ENCODE data around the gene EGFR.

EGFR gene

GRCh38 chr7:55192723-55193122, 173.9 kb downstream of the EGFR start:
- no peak for DNase-seq

- no peak for DNase-seq
These were observed 174.4 kb downstream of the EGFR start for GRCh38 chr7:55193245-55193644.

- no peak for DNase-seq
These were observed 175.7 kb downstream of the EGFR start for GRCh38 chr7:55194522-55194921.

- no peak for DNase-seq
These were observed 180.0 kb downstream of the EGFR start for GRCh38 chr7:55198634-55199392.

- no peak for DNase-seq
These were observed 180.6 kb downstream of the EGFR start for GRCh38 chr7:55199418-55199817.

GRCh38 chr7:55200441-55200840, 181.6 kb downstream of the EGFR start:
- DNase-seq, result no peak

- DNase-seq, result no peak
These were observed 183.5 kb downstream of the EGFR start for GRCh38 chr7:55202150-55202913.

- DNase-seq, result no peak
These were observed 184.5 kb downstream of the EGFR start for GRCh38 chr7:55203300-55203699.

GRCh38 chr7:55205124-55205955, 186.5 kb downstream of the EGFR start:
- no peak for DNase-seq

- no peak for DNase-seq
These were observed 187.6 kb downstream of the EGFR start for GRCh38 chr7:55206235-55207029.

GRCh38 chr7:55207436-55208125, 188.8 kb downstream of the EGFR start:
- no peak for DNase-seq

GRCh38 chr7:55209366-55209765, 190.5 kb downstream of the EGFR start:
- DNase-seq, result no peak

GRCh38 chr7:55210176-55210575, 191.4 kb downstream of the EGFR start:
- DNase-seq, result no peak

- DNase-seq, result no peak
These were observed 191.9 kb downstream of the EGFR start for GRCh38 chr7:55210716-55211115.

- no peak for DNase-seq
These were observed 192.9 kb downstream of the EGFR start for GRCh38 chr7:55211726-55212125.

- no peak for DNase-seq
These were observed 193.4 kb downstream of the EGFR start for GRCh38 chr7:55212176-55212575.

- peak in 1 of 2 donors; percentile 6 for DNase-seq
These were observed 194.0 kb downstream of the EGFR start for GRCh38 chr7:55212838-55213237.

GRCh38 chr7:55214707-55215106, 195.9 kb downstream of the EGFR start:
- no peak for DNase-seq

- no peak for DNase-seq
These were observed 204.2 kb downstream of the EGFR start for GRCh38 chr7:55223023-55223422.

- DNase-seq, result no peak
These were observed 205.3 kb downstream of the EGFR start for GRCh38 chr7:55224111-55224510.

GRCh38 chr7:55224810-55225209, 206.0 kb downstream of the EGFR start:
- no peak for DNase-seq

GRCh38 chr7:55230014-55230413, 211.2 kb downstream of the EGFR start:
- DNase-seq, result no peak
